Mucosa of descending colon (tissue), 3 donors: ENCODE results near the gene VAV3. TPM values are rescaled to one million over a fixed set of nuclear protein-coding genes. Genes with fewer than 3 reads are reported as not detected.
"Not testable (repeated sequence)": the region's sequence is repeated elsewhere in the genome, so short reads cannot be mapped to it uniquely, and the experiment has no call there.

Experiments
- ATAC-seq: fragments of 200-7000 bp; cut with Tn5 transposase; one replicate; pipeline ENCODE4 v1.9.1; 2020; ENCODE audit warnings: mild to moderate bottlenecking, moderate library complexity
- DNase-seq, 3 donors: peaks; one replicate each; pipeline ENCODE4 v3.0.0-alpha.2; 2020
- H3K36me3 ChIP-seq: fragments of 200-600 bp; one replicate; pipeline ENCODE4 v1.8.0; 2021; ENCODE audit warnings: low read depth, mild to moderate bottlenecking
- H3K4me1 ChIP-seq: fragments of 200-600 bp; one replicate; pipeline ENCODE4 v1.8.0; 2021; ENCODE audit warnings: low read depth, mild to moderate bottlenecking
- H3K4me3 ChIP-seq: fragments of 200-600 bp; one replicate; pipeline ENCODE4 v1.8.0; 2021; ENCODE audit warnings: mild to moderate bottlenecking
- H3K9me3 ChIP-seq: fragments of 200-600 bp; one replicate; pipeline ENCODE4 v1.8.0; 2021; ENCODE audit warnings: mild to moderate bottlenecking
- intact Hi-C, 2 donors: fragments of 100-400 bp; cut with DNase I in 1 of 2; cut with micrococcal nuclease in 1 of 2; formaldehyde crosslinking; loops; one replicate each; pipeline versions ENCODE4 v1.11.0 to v1.11.1; 2022; cut with DNase I, micrococcal nuclease
- total RNA-seq, 3 donors: library from RNA; stranded (reverse); fragmentation: NEBNext Ultra II Directional in 2 of 3; extraction: Animal tissue kit (Norgen Biotek cat#: 25700) in 2 of 3; gene quantifications; one replicate each; pipeline versions ENCODE4 v1.2.1 to v1.2.4, GENCODE V29; 2021 to 2023
- TF ChIP-seq, protein P1 (sequence below): fragments of 200-600 bp; IDR thresholded peaks from one replicate; pipeline ENCODE4 v1.8.0; 2022; ENCODE audit warnings: antibody characterized with exemption, mild to moderate bottlenecking
- donor health status: DM: no; HTN: no; CAD: no; lungs with moderate emphysema.
- donor health status: DM: no; HTN: no; CAD: no.
- donor health status: DM: no; HTN: yes; CAD: no.

Gene VAV3
- total RNA-seq, 3 donors from 2014 or later, result 41.3 to 142 (median 101) TPM

DNA sequence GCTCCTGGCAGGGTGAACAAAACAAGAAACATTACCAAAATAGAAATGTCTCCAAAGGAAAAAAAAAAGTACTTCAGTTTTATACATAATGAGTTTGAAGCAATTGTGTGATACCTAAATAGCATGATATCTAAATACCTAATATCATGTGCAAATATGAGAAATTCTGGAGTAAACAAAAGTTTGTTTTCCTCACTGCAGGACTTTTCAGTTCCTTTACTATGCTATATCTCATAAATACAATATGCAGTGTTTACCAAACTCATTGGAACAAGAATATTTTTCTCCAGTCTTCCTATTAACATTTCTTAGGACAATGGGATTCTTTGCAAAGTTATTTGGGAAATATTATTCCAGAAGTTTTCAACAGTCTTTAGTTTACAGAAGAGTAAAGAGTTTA is 98.1 kb downstream of the VAV3 start:
- Histone ChIP-seq H3K4me1 (no peaks in the 10 kb centered on the region), H3K36me3 (no peaks in the 10 kb centered on the region), H3K9me3 (no peaks in the 10 kb centered on the region), H3K4me3 (no peak overlapping the region)
- intact Hi-C loops, result no loop called here
- no peak for DNase-seq
- no peak for ATAC-seq
- TF ChIP-seq, protein P1, sequence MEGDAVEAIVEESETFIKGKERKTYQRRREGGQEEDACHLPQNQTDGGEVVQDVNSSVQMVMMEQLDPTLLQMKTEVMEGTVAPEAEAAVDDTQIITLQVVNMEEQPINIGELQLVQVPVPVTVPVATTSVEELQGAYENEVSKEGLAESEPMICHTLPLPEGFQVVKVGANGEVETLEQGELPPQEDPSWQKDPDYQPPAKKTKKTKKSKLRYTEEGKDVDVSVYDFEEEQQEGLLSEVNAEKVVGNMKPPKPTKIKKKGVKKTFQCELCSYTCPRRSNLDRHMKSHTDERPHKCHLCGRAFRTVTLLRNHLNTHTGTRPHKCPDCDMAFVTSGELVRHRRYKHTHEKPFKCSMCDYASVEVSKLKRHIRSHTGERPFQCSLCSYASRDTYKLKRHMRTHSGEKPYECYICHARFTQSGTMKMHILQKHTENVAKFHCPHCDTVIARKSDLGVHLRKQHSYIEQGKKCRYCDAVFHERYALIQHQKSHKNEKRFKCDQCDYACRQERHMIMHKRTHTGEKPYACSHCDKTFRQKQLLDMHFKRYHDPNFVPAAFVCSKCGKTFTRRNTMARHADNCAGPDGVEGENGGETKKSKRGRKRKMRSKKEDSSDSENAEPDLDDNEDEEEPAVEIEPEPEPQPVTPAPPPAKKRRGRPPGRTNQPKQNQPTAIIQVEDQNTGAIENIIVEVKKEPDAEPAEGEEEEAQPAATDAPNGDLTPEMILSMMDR, result no peak

DNA sequence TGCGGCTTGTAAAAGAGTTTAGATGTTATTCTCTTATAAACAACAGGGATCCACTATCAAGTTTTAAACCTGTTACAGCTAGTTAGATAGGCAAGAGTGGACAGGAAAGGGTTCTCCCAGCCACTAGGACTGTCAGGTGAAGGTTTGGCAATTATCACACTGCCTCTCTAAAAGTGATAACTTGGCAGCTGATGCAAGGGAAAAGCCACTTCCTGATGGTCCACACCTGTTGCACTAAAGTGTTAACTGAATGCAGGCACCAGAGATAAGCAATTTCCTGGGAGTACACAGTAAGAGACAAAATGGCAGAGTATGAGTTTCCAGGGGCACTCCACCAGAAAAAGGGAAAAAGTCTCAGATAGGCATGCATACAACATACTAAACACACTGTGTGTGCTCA is 99.4 kb downstream of the VAV3 start:
- DNase-seq (no peak), ATAC-seq (no peak)
- Histone ChIP-seq H3K9me3 (no peaks in the 10 kb centered on the region), H3K36me3 (no peaks in the 10 kb centered on the region), H3K4me1 (no peaks in the 10 kb centered on the region), H3K4me3 (no peak overlapping the region)
- intact Hi-C loops, result no loop called here
- TF ChIP-seq, protein P1, result no peak

DNA sequence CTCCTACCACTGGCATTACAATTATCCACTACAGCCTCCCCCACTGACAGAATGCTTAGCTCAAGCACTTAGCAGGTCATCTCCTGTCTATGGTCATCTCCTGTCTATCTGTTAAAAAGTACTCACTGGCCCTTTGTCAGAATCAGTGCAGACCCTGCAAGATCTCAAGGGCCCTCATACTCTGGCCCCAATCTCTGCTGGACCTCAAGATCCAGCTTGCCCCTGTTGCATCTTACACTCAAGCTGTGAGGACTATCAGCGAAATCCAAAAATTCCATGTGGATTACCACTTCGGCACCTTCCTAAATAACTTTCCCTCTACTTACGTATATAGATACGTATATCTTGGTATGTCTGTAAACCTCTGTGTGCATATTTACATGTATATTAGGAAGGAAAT is 101.6 kb downstream of the VAV3 start:
- Histone ChIP-seq H3K4me1 (no peaks in the 10 kb centered on the region), H3K4me3 (no peak overlapping the region), H3K9me3 (no peaks in the 10 kb centered on the region), H3K36me3 (no peaks in the 10 kb centered on the region)
- no peak for ATAC-seq
- no peak for DNase-seq
- TF ChIP-seq, protein P1, result no peak
- intact Hi-C loops, result no loop called here

DNA sequence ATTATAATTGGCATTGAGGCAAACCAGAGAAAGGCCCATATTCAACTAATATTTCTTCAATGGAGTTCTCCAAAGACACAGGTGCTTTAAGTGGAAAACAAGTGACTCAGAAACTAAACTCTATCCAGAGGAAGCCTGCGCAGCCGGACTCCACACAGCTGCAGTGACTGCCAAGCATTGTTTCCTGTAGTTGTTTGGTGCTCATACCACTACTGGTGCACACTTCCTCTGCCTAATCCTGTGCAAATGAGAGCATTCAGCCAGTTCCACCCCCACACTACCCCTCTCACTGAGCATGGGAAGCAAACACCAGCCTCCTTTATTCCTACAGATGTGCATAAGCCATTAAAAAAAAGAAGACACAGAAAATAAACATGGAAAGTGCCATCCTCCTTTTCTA is 102.9 kb downstream of the VAV3 start:
- DNase-seq (no peak), ATAC-seq (peak; percentile 26)
- no peaks in the 10 kb centered on the region for H3K36me3 ChIP-seq
- intact Hi-C loops, result no loop called here
- H3K9me3 ChIP-seq, result no peaks in the 10 kb centered on the region
- H3K4me1 ChIP-seq, result no peaks in the 10 kb centered on the region
- TF ChIP-seq, protein P1, result no peak
- no peak overlapping the region for H3K4me3 ChIP-seq

DNA sequence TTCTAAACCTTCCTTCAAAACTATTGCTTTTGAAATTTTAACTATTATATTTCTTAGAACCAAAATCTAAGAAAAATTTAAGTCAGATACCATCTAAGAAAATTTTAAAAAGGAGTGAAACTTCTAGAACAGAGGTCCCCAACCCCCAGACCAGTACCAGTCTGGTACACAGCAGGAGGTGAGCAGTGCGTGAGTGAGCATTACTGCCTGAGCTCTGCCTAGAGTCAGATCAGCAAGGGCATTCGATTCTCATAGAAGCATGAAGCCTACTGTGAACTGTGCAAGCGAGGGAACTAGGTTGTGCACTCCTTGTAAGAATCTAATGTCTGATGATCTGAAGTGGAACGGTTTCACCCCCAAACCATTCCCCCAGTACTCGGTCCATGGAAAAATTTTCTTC is 106.7 kb downstream of the VAV3 start:
- no peak for ATAC-seq
- no peaks in the 10 kb centered on the region for H3K9me3 ChIP-seq
- DNase-seq, result no peak
- H3K36me3 ChIP-seq, result no peaks in the 10 kb centered on the region
- intact Hi-C loops, result no loop called here
- H3K4me1 ChIP-seq, result no peaks in the 10 kb centered on the region
- TF ChIP-seq, protein P1, result no peak
- no peak overlapping the region for H3K4me3 ChIP-seq

DNA sequence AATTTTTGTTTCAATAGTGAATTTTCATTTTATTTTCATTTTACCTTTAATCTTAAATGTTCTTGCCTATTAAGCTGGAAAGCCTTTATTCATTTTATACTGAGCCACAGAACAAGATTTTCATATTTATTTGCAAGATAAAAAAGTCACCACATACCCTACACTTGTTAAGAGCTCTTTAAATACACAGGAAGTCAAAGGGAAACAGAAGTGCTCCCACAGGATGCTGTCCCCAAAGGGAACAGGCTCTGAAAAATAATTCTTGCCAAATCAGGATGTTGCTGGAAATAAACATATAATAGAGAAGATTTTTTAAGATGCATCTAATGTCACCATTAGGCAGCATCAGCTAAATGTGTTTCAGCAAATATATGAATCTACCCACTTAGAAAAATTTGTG is 113.6 kb downstream of the VAV3 start:
- ATAC-seq (no peak), DNase-seq (no peak)
- Histone ChIP-seq H3K9me3 (no peaks in the 10 kb centered on the region), H3K4me1 (no peaks in the 10 kb centered on the region), H3K36me3 (no peaks in the 10 kb centered on the region), H3K4me3 (no peak overlapping the region)
- TF ChIP-seq, protein P1, result no peak
- intact Hi-C loops, result no loop called here

DNA sequence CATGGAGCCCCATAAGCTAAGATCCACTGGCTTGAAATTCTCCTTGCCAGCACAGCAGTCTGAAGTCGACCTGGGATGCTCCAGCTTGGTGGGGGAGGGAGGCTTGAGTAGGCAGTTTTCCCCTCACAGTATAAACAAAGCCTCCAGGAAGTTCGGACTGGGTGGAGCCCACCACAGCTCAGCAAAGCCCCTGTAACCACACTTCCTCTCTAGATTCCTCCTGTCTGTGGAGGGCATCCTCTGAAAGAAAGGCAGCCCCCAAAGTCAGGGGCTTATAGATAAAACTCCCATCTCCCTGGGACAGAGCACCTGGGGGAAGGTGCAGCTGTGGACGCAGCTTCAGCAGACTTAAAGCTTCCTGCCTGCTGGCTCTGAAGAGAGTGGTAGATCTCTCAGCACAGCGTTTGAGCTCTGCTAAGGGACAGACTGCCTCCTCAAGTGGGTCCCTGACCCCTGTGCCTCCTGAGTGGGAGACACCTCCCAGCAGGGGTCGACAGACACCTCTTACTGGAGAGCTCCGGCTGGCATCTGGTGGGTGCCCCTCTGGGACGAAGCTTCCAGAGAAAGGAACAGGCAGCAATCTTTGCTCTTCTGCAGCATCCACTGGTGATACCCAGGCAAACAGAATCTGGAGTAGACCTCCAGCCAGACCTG is 120.3 kb downstream of the VAV3 start:
- H3K4me3 ChIP-seq, H3K4me1 ChIP-seq, H3K9me3 ChIP-seq, intact Hi-C loops, H3K36me3 ChIP-seq: not testable (repeated sequence)
- ATAC-seq (peak; percentile 24), DNase-seq (peak in 1 of 3 donors; percentile 50)
